ENCODE results near the gene SPECC1.

GRCh38 chr17:20314834-20315233, 305.7 kb downstream of the SPECC1 start:
- TF ChIP-seq CTCF (IDR thresholded peaks at IDR 0.05): no peak
- TF ChIP-seq POLR2A (IDR thresholded peaks at IDR 0.05): no peak

Measured in sigmoid colon (tissue), 3 donors.